Left renal pelvis (tissue), 4 donors: ENCODE results near the gene DCHS2. TPM values are rescaled to one million over a fixed set of nuclear protein-coding genes. Genes with fewer than 3 reads are reported as not detected.
"Not testable (repeated sequence)": the region's sequence is repeated elsewhere in the genome, so short reads cannot be mapped to it uniquely, and the experiment has no call there.

ENCODE experiments used
- DNase-seq, 4 donors: peaks; one replicate each; pipeline ENCODE4 v3.0.0-alpha.2; 2013; ENCODE audit warnings: low read depth in 4 of 4, low spot score in 3 of 4
- polyA plus RNA-seq, 4 donors: library from polyadenylated mRNA; unstranded; fragments of 120-200 nt; gene quantifications; one replicate each; pipeline ENCODE4 v1.2.1, GENCODE V29; 2013; ENCODE audit not compliant: insufficient read length in 4 of 4

The DCHS2 gene
- polyA plus RNA-seq, 4 donors, result 6.3 to 26.0 (median 8.1) TPM

DNA sequence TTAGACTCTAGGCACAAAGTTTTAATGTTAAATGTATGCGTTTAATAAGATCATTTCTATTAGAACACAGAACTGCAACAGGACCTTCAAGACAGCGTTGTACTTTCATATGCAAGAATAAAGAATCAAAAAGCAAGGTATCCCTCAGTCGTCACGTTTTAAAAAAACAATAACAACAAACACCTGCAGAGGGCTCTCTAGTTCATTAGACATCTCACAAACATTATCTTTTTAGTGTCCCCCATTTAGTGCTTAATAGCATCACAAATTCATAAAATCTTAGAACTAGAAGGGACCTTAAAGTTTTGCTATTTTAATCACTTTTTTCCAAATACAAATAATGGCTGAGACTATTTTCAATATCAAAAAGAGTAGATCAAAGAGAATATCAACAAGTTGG is 236.6 kb downstream of the DCHS2 start:
- no peak for DNase-seq

DNA sequence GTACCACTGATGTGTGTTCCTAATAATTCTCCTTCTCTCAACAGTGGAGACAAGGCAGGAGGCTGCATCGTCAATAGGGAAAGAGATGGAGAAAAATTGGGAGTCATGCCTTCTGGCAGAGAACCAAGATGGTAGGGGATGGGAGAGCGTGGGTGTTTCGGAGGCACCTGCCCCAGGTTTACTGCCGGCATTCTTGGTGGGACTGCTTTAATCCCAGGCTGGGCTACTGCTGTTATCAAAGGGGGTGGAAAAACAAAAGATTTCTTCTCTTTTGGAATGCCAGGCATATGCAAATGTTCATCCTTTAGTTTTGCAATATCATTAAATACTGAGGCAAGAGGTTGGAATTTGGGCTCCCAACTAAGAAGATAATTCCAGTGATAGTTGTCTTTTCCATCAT is 257.0 kb downstream of the DCHS2 start:
- DNase-seq, result no peak

DNA sequence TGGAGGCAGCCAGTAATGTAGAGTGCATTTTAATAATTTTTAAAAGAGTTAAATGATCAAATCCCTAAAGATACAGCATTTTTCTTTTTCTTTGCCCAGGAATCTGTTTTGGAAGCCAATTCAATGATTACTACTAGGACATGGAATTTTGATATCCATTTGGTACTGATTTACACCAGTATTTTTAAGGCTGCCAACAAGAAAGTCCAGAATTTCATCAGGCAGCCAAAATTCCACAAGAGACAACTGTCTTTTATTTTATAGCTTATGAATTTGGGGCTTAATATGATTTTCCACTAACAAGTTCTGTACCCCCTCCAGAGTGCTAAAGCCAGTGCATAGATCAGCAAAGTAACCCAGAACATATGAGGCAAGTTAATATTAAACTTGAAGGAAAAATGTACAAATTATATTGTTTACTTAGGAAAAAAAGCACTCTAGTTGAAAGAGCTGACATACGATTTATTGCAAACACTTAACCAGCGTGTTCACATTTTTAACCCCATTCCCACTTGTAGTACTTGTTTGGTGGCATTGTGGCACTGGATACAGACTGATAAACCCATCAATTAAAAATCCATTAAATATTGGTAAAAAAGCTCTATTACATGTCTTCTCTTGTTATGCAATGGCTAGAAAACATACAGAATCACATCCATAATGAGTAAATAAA is 259.7 kb downstream of the DCHS2 start:
- DNase-seq, result no peak

DNA sequence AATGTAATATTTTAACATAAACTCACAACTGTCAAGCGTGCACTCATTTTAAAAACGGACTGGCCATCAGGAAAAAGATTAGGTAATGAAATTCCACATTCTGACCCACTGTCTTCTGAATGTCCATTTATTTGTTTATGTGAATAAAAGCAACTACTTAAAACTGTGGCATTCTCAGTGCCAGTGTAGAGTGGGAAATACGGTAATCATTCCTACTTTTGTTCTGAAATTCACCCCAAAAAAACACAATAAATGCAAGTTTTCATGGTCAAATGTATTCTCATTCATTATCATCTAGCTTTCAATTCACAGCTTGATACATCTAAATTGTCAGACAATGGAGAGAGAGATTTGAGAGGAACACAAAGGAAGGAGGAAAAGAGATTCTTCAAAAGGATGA is 260.9 kb downstream of the DCHS2 start:
- DNase-seq, result no peak

DNA sequence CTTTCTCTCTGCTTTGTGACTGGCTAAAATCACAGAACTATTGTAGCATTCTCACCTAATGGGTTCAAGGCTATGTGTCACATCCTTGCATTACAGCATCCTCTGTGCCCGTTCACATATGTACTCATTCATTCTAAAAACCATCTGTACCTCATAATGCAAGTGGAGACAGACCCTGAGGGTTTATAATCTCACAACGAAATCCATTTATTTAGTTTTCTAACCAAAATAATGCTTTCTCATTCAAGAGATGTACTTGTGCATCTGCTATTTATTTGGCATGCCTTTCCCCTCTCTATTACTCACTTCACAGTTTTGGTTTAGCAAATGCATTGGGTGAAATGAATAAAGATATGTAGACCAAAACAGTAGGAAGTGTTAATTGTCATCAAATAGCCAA is 261.5 kb downstream of the DCHS2 start:
- no peak for DNase-seq

DNA sequence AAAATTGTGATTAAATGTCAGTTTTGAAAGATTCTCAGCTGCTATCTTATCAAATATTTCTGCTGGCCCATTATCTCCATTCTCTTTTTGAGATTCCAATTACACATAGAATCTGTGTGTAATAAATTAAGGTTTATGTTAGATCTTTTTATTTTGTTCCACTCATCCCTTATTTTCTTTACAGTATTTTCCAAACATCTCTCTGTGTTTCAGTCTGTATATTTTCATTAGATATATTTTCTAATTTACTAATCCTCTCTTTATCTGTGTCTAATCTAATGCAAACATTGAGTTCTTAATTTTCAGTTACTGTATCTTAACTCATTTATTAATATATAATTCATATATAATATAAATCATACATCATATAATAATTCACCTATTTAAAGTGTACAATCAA is 268.7 kb downstream of the DCHS2 start:
- DNase-seq, result no peak

DNA sequence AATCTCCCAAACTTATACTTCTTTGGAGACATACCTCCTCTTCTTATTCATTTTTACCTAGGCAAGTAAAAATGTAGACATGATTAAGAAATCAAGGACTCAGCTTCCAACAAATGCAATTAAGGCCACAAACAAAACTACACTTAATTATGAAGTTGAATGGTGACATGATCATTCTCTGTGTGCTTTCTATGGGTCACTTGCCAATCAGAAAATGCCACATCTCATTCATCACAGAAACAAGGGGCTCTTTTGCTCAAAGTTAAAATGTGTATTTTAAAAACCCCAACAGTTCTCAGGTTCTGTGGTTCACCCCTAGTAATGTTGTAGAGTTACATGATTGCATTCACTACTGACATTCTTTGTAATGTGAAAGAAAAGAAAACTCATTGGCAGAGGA is 273.5 kb downstream of the DCHS2 start:
- no peak for DNase-seq

DNA sequence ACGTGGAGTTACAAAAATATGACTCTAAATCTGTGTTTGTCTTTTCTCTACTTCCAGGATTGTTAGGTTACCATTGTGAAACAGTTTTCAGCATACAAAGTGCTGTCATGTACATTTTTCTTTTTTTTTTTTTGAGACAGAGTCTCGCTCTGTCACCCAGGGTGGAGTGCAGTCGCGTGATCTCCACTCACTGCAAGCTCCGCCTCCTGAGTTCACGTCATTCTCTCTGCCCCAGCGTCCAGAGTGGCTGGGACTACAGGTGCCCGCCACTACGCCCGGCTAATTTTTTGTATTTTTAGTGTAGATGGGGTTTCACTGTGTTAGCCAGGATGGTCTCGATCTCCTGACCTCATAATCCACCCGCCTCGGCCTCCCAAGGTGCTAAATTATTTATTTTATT is 274.2 kb downstream of the DCHS2 start:
- DNase-seq, result not testable (repeated sequence)

DNA sequence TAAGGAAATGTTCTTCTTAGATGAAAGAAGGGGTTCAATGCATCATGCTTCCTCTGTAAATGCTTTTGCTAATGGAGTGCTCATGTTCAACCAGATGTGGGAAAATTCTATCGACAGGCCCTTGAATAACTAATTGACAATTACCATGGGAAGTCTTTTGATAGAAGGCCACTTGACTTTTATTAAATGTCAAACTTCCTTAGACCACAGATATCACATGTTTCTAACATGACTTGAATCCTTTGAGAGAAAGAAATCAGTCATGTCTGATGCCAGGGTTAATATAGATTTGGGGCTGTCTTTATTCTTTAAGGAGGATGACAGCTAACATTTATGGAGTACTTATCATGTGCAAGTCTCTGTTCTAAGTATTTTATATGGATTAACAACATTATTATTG is 280.1 kb downstream of the DCHS2 start:
- no peak for DNase-seq

DNA sequence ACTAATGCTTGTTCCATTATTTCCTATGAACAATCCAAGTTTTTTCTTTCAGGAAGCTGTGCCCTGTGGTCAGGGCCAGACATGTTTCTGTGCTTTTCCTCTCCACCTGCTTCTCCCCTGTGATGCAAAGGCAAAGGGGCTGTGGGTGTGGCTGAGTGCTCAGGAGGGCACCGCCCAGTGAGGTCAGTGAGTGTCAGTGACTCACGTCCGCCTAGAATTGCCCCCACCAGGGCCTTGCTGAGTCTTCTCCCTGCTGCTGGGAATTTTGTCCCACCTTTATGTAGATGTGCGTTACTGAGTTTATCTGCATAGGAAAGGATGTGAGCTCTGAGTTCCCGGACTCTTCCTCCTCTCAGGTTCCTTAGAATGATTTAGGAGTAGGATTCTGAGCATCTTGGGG is 283.2 kb downstream of the DCHS2 start:
- no peak for DNase-seq

DNA sequence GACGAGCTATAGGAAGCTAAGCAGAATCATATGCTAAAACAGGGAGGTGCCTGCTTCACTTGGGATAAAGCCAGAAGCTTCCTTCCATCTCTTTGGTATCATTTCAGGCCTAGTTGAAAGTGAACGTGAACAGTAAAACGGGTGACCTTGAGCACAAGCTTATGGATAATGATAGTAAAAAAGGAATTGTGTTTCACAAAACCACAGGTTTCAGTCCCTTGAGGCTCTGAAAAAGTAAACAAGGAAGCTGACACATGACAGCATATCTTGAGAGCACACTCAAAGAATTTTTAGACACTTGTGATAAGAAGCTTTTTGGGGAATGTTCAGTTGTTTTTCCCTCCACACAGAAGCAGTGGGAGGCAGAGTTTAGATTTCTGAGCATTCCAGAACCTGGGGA is 286.1 kb downstream of the DCHS2 start:
- DNase-seq, result no peak

DNA sequence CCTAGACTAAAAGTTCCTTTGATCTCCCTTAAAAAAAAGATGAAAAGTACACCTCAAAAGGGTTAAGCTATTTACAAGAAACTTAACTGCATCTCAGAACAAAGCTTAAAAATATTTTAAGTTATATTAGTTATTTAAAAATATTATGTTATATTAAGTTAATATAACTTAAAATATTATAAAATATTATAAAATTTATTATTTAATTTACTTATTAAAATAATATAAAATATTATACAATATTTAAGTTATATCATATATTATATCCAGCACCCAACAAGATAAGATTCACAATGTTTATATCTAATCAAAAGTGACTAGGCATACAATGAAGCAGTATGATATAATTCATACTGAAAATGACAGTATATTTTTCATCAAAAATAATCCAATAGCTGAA is 296.9 kb downstream of the DCHS2 start:
- DNase-seq, result no peak

DNA sequence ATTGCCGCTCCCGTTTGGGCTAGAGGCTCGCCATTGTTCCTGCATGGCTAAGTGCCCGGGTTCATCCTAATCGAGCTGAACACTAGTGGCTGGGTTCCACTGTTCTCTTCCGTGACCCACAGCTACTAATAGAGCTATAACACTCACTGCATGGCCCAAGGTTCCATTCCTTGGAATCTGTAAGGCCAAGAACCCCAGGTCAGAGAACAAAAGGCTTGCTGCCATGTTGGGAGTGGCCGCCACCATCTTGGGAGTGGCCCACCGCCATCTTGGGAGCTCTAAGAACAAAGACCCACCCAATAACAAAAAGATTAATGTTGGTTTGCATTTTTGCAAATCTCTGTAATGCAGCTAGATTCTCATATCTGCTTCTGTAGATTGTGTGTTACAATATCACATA is 299.0 kb downstream of the DCHS2 start:
- no peak for DNase-seq

DNA sequence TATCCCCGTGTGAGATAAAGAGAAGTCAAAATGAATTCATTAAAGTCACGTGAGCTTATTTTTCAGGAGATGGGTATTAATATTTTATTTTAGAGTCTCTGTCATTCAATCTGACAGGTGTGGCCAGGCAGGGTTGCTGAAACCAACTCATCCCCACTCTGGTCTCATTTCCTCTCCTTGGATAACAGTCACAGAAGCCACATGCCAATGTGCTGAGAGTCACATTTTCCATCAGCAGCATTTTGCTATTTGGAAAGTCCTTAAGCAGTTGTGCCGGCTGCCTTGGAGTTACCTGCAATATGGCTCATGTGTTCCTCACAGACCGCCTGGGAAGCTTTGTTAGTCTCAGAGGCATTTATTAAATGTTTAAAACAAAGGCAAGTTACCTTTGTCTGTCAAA is 302.3 kb downstream of the DCHS2 start:
- no peak for DNase-seq

DNA sequence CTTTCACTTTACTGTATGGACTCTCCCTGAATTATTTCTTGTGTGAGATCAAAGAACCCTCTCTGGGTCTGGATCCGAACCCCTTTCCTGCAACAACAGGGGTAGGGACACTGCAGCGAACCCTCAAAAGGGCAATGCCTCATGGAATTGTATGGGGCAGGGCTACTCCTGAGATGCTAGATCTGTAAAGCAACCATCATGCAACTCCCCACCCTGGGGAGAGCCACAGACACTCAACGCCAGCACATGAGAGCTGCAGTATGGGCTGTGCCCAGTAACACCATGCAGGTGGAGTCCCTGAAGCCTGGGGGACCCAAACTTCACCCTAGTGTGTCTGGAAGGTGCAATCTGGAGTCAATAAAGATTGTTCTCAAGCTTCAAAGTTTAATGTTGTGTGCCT is 304.7 kb downstream of the DCHS2 start:
- DNase-seq, result no peak

DNA sequence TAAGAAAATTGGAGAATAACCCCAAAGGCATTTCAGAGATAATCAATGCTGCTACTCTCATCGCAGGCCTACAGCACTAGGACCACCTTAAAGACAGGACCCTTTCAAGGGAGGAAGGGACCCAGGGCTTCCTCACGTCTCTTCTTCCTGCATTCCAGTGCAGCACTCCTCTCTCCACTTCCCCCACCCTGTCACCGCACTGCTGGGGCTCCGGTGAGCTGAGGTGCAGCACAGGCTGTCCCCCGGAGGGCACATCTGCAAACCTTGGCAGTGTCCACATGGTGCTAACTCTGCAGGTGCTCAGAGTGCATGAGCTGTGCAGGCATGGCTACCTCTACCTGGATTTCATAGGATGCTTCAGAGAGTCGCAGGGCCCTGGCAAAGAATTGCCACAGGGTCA is 305.6 kb downstream of the DCHS2 start:
- no peak for DNase-seq

DNA sequence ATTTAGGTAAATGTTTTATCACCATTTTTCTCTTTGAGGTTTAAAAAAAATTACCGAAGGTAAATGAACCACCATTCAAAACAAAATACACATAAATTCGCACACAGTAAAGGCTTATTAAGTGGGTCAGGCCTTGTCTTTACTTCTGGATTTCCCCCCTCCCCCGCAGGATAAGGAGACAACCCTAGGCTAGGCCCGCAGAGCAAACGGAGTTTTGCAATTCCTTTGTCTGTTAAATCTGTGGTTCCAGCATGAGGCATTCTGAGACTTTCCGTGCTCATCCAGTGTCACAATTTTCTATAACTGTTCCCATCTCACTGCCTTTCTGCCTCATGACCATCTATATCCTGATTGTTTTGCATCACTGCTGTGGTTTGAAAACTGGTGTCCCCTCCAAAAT is 307.4 kb downstream of the DCHS2 start:
- no peak for DNase-seq

DNA sequence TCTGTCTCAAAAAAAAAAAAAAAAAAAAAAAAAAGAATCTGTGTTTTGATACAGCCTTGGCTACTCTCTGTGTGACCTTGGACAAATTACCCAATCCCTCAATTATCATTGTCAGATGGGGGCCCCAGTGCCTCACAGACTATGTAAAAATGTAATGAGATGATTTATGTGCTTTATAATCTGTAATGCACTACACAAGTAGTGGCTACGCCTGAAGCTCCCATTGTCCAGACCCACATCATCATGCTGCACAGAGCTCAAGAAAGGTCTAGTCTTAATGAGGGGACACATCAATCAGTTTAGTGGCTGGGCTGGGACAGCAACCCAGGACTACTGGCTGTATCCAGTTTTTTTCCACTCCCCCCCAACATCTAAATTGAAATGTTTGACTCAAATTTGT is 308.3 kb downstream of the DCHS2 start:
- no peak for DNase-seq

Other genes with a start within 250 kb of the DCHS2 start
- gene PLRG1, start 58.6 kb upstream of the DCHS2 start, polyA plus RNA-seq, result 100 to 1,000 TPM in 3 of 4 donors, 10 to 100 TPM in 1; 88.4 to 132 (median 110) TPM
- 100 to 1,000 TPM in 1 of 4 donors, 10 to 100 TPM in 1, 1 to 10 TPM in 2; 5.5 to 122 (median 21.1) TPM for gene FGB, start 71.2 kb upstream of the DCHS2 start, polyA plus RNA-seq
- 10 to 100 TPM in 1 of 4 donors, 1 to 10 TPM in 1, not detected in 2; 1.2 to 25.6 TPM for gene FGA, start 98.9 kb upstream of the DCHS2 start, polyA plus RNA-seq
- 10 to 100 TPM in 1 of 4 donors, under 1 TPM in 1, not detected in 2; 0.27 to 25.0 TPM for gene FGG, start 120.9 kb upstream of the DCHS2 start, polyA plus RNA-seq